IMR-90 (cell line): Measurements from ENCODE around the gene PHPT1. TPM values are rescaled to one million over a fixed set of nuclear protein-coding genes. Genes with fewer than 3 reads are reported as not detected.

Experiments used
- ATAC-seq: fragments of 200-7000 bp; cut with Tn5 transposase; 2 replicates; pipeline ENCODE4 v1.9.1; 2020; ENCODE audit warnings: low read depth, mild to moderate bottlenecking, moderate library complexity
- BruUV-seq: library from RNA; stranded (reverse); fragments of 400-500 nt; replicated peaks from 2 replicates; lab custom pipeline; 2021; lab: Mats Ljungman, UMichigan
- CTCF ChIA-PET: fragments of 300-600 bp; formaldehyde crosslinking; extraction: SDS; loops from one replicate; lab custom pipeline; 2021; ENCODE audit warnings: antibody characterized with exemption; lab: Yijun Ruan, JAX
- POLR2A ChIA-PET: fragments of 300-600 bp; sonication (Branson Sonifier 250); formaldehyde crosslinking; loops from one replicate; lab custom pipeline; 2022; ENCODE audit warnings: antibody characterized with exemption; ENCODE audit not compliant: unreplicated experiment; lab: Charles Lee
- DNase-seq: peaks from one replicate; pipeline ENCODE4 v3.0.0; 2013
- H2AFZ ChIP-seq: replicated peaks from 2 replicates; pipeline ENCODE3; 2013; ENCODE audit warnings: low read length, mild to moderate bottlenecking; ENCODE audit not compliant: poor library complexity
- H2AK5ac ChIP-seq: 2 replicates; pipeline ENCODE4 v1.6.1; 2013; ENCODE audit warnings: low read depth, low read length, inconsistent platforms
- H2AK9ac ChIP-seq: replicated peaks from 2 replicates; pipeline ENCODE3; 2013; ENCODE audit warnings: mild to moderate bottlenecking, low read depth, low read length, moderate library complexity; ENCODE audit not compliant: poor library complexity
- H2BK120ac ChIP-seq: 2 replicates; pipeline ENCODE4 v1.6.1; 2013; ENCODE audit warnings: low read depth, low read length, inconsistent platforms
- H2BK15ac ChIP-seq: 3 replicates; pipeline ENCODE4 v1.6.1; 2013; ENCODE audit warnings: low read depth, low read length, inconsistent platforms
- H2BK20ac ChIP-seq: 2 replicates; pipeline ENCODE4 v1.6.1; 2013; ENCODE audit warnings: low read depth, mild to moderate bottlenecking, inconsistent platforms, low read length, moderate library complexity
- H2BK5ac ChIP-seq: 2 replicates; pipeline ENCODE4 v1.6.1; 2013; ENCODE audit warnings: mild to moderate bottlenecking, low read depth, low read length, inconsistent platforms; ENCODE audit not compliant: poor library complexity, severe bottlenecking
- H3K14ac ChIP-seq: replicated peaks from 2 replicates; pipeline ENCODE4 v1.6.1; 2013; ENCODE audit warnings: low read depth, low read length, inconsistent platforms
- H3K18ac ChIP-seq: 2 replicates; pipeline ENCODE4 v1.6.1; 2013; ENCODE audit warnings: low read depth, low read length, control low read depth
- H3K23ac ChIP-seq: 2 replicates; pipeline ENCODE4 v1.6.1; 2013; ENCODE audit warnings: low read depth, low read length, inconsistent platforms
- H3K27ac ChIP-seq: 2 replicates; pipeline ENCODE4 v1.5.1; 2013; ENCODE audit warnings: mild to moderate bottlenecking, control low read depth, low read length; ENCODE audit not compliant: insufficient read depth
- H3K27me3 ChIP-seq: 2 replicates; pipeline ENCODE4 v1.6.1; 2013; ENCODE audit warnings: low read length; ENCODE audit not compliant: control insufficient read depth, insufficient read depth
- H3K36me3 ChIP-seq: 2 replicates; pipeline ENCODE4 v1.6.1; 2013; ENCODE audit warnings: low read length, mixed read lengths; ENCODE audit not compliant: control insufficient read depth, insufficient read depth
- H3K4ac ChIP-seq: 2 replicates; pipeline ENCODE4 v1.6.1; 2013; ENCODE audit warnings: low read depth, low read length, inconsistent platforms
- H3K4me1 ChIP-seq: 2 replicates; pipeline ENCODE4 v1.6.1; 2013; ENCODE audit warnings: low read length, mixed read lengths; ENCODE audit not compliant: control insufficient read depth, insufficient read depth
- H3K4me2 ChIP-seq: 2 replicates; pipeline ENCODE4 v1.6.1; 2013; ENCODE audit warnings: low read depth, mild to moderate bottlenecking, control low read depth, low read length, moderate library complexity
- H3K4me3 ChIP-seq: 2 replicates; pipeline ENCODE4 v1.5.1; 2013; ENCODE audit warnings: low read depth, mild to moderate bottlenecking, control low read depth, low read length, moderate library complexity; ENCODE audit not compliant: insufficient read depth
- H3K56ac ChIP-seq: 2 replicates; pipeline ENCODE4 v1.6.1; 2013; ENCODE audit warnings: low read length, inconsistent platforms; ENCODE audit not compliant: insufficient read depth; ENCODE audit errors: extremely low read depth
- H3K79me1 ChIP-seq, 2 experiments: 2 replicates each; pipeline ENCODE4 v1.6.1; 2013; ENCODE audit warnings: low read length in 2 of 2, inconsistent platforms in 1 of 2, low read depth in 1 of 2
- H3K9ac ChIP-seq: 2 replicates; pipeline ENCODE4 v1.6.1; 2013; ENCODE audit warnings: low read depth, low read length, control low read depth
- H3K9me1 ChIP-seq: 2 replicates; pipeline ENCODE4 v1.6.1; 2013; ENCODE audit warnings: low read length, inconsistent platforms; ENCODE audit not compliant: insufficient read depth
- H3K9me3 ChIP-seq: 2 replicates; pipeline ENCODE4 v1.6.1; 2013; ENCODE audit warnings: low read length; ENCODE audit not compliant: control insufficient read depth, insufficient read depth
- H4K20me1 ChIP-seq: 2 replicates; pipeline ENCODE4 v1.6.1; 2013; ENCODE audit warnings: low read length, inconsistent platforms; ENCODE audit not compliant: insufficient read depth
- H4K5ac ChIP-seq: 2 replicates; pipeline ENCODE4 v1.6.1; 2013; ENCODE audit warnings: mild to moderate bottlenecking, low read depth, low read length, control low read depth
- H4K8ac ChIP-seq, 2 experiments: 2 replicates each; pipeline ENCODE4 v1.6.1; 2013; ENCODE audit warnings: low read depth in 2 of 2, low read length in 2 of 2, control low read depth in 1 of 2, inconsistent platforms in 1 of 2
- H4K91ac ChIP-seq: 2 replicates; pipeline ENCODE4 v1.6.1; 2013; ENCODE audit warnings: low read depth, low read length, inconsistent platforms; ENCODE audit not compliant: insufficient read depth
- MXI1 ChIP-seq: IDR thresholded peaks from 2 replicates; pipeline ENCODE4 v1.6.1; 2012; ENCODE audit warnings: low read depth, mild to moderate bottlenecking, low read length, moderate library complexity, borderline replicate concordance
- WGBS, 2 experiments: methylation state at CpG; one replicate each; pipeline versions ENCODE4 v1.1.5 to v1.1.7; 2013; ENCODE audit warnings: missing lambda C conversion rate in 2 of 2; ENCODE audit not compliant: insufficient read length in 1 of 2; ENCODE audit errors: extremely low coverage in 2 of 2; 5-methylcytosine and 5-hydroxymethylcytosine counted together
- dilution Hi-C: fragments of 300-500 bp; cut with HindIII; formaldehyde crosslinking; loops from one replicate; pipeline ENCODE4 v1.14.3; 2018; ENCODE audit warnings: low sequenced_read_pairs; ENCODE audit not compliant: unreplicated experiment
- in situ Hi-C: fragments of 300-500 bp; cut with MboI; formaldehyde crosslinking; loops from 3 replicates; pipeline ENCODE4 v1.14.3; 2019; ENCODE audit warnings: low sequenced_read_pairs, inconsistent platforms, mixed read lengths
- intact Hi-C: fragments of 100-400 bp; cut with micrococcal nuclease; formaldehyde crosslinking; loops from 2 replicates; pipeline ENCODE4 v1.10.0; 2022
- polyA plus RNA-seq, 3 experiments: library from polyadenylated mRNA; depleted of rRNA; stranded (reverse); fragments of >200 nt; gene quantifications; 2 replicates each; pipeline ENCODE4 v1.2.3, GENCODE V29; 2012; ENCODE audit warnings: low replicate concordance in 1 of 3
- total RNA-seq: library from RNA; depleted of rRNA; stranded (reverse); fragments of >200 nt; gene quantifications from 2 replicates; pipeline ENCODE4 v1.2.3, GENCODE V29; 2012

Gene PHPT1
- total and polyA plus RNA-seq, 2 of the 4 experiments (the other 2 are of a cell fraction) = 79.8 to 214 TPM

GRCh38 chr9:136889858-136890257 is 40.6 kb downstream of the PHPT1 start:
- no peak overlapping the region for H2AFZ ChIP-seq
- no peak overlapping the region for H2AK9ac ChIP-seq
- H2BK5ac ChIP-seq = no peak overlapping the region
- dilution Hi-C loops (no loop called here), intact Hi-C loops (no loop called here), in situ Hi-C loops (no loop called here)
- 0 out of 2 replicates have a peak, but pooled peaks cover 8% of the 10 kb centered on the region for H3K36me3 ChIP-seq
- no peak overlapping the region for H3K9ac ChIP-seq
- H2BK120ac ChIP-seq = no peak overlapping the region
- H3K9me3 ChIP-seq = no peaks in the 10 kb centered on the region
- no peak overlapping the region for H3K23ac ChIP-seq
- peaks cover 13 to 65% of the 10 kb centered on the region in 2 experiments for H3K79me1 ChIP-seq
- no peak overlapping the region for H3K4me2 ChIP-seq
- no TSS peak for BruUV-seq
- H3K9me1 ChIP-seq = 0 out of 2 replicates have a peak, but pooled peaks cover 10% of the 10 kb centered on the region
- TF ChIP-seq MXI1 = no peak
- no peak overlapping the region for H3K4me3 ChIP-seq
- no peak overlapping the region for H3K14ac ChIP-seq
- H3K4ac ChIP-seq = no peak overlapping the region
- DNase-seq (no peak), ATAC-seq (no peak)
- no peak overlapping the region for H3K56ac ChIP-seq
- no peak overlapping the region for H4K91ac ChIP-seq
- H3K27ac ChIP-seq = no peak overlapping the region
- no peak overlapping the region for H2BK20ac ChIP-seq
- H4K5ac ChIP-seq = no peak overlapping the region
- H3K4me1 ChIP-seq = peaks cover 3% of the 10 kb centered on the region
- CTCF ChIA-PET = no interaction called here
- no peaks in the 10 kb centered on the region for H3K27me3 ChIP-seq
- H4K20me1 ChIP-seq = peaks cover 14% of the 10 kb centered on the region
- no peak overlapping the region for H2BK15ac ChIP-seq
- no peak overlapping the region for H2AK5ac ChIP-seq
- no peak overlapping the region for H4K8ac ChIP-seq
- 96% methylated on average over 19 of the region's 42 CpGs; no CpG with 5 or more reads in 1 of the 2 experiments for WGBS, 2 experiments
- no peak overlapping the region for H3K18ac ChIP-seq
- POLR2A ChIA-PET = no interaction called here
